Neural cell (in vitro differentiated cells): ENCODE data around the gene C17orf113. TPM values are rescaled to one million over a fixed set of nuclear protein-coding genes. Genes with fewer than 3 reads are reported as not detected.

Source experiments
- H2AFZ ChIP-seq: fragments of 200-600, 300-800 bp; sonication (generic), shearing (Covaris generic); 2 replicates; pipeline ENCODE4 v1.6.0; 2014; ENCODE audit warnings: low read depth, mild to moderate bottlenecking, antibody characterized with exemption, low read length, moderate library complexity
- H3F3A ChIP-seq: fragments of 200-600 bp; shearing (Covaris generic); 2 replicates; pipeline ENCODE4 v1.6.1; 2016; ENCODE audit warnings: mild to moderate bottlenecking, moderate library complexity, mixed read lengths, antibody characterized with exemption, low read length; ENCODE audit not compliant: insufficient read depth, poor library complexity, severe bottlenecking
- H3K27ac ChIP-seq: fragments of 200-600, 300-800 bp; sonication (generic), shearing (Covaris generic); 2 replicates; pipeline ENCODE4 v1.5.1; 2014; ENCODE audit warnings: mild to moderate bottlenecking, low read length, moderate library complexity
- H3K27me3 ChIP-seq: fragments of 300-800, 200-600 bp; sonication (generic), shearing (Covaris generic); 2 replicates; pipeline ENCODE4 v1.6.0; 2014; ENCODE audit warnings: mild to moderate bottlenecking, low read depth, low read length, moderate library complexity; ENCODE audit not compliant: insufficient read depth
- H3K36me3 ChIP-seq: fragments of 300-800, 200-600 bp; sonication (generic), shearing (Covaris generic); 2 replicates; pipeline ENCODE4 v1.5.1; 2014; ENCODE audit warnings: mild to moderate bottlenecking, antibody characterized with exemption, low read length, moderate library complexity; ENCODE audit not compliant: insufficient read depth
- H3K4me2 ChIP-seq: fragments of 300-800, 200-600 bp; sonication (generic), shearing (Covaris generic); 2 replicates; pipeline ENCODE4 v1.6.0; 2014; ENCODE audit warnings: mild to moderate bottlenecking, low read length
- H3K4me3 ChIP-seq: fragments of 300-800, 200-600 bp; sonication (generic), shearing (Covaris generic); 2 replicates; pipeline ENCODE4 v1.5.1; 2014; ENCODE audit warnings: mild to moderate bottlenecking, low read length, moderate library complexity
- H3K79me2 ChIP-seq: fragments of 200-600 bp; shearing (Covaris generic); replicated peaks from 2 replicates; pipeline ENCODE4 v1.6.0; 2014; ENCODE audit warnings: mild to moderate bottlenecking, low read length, moderate library complexity; ENCODE audit not compliant: insufficient read depth
- H3K9ac ChIP-seq: fragments of 300-800, 200-600 bp; sonication (generic), shearing (Covaris generic); 2 replicates; pipeline ENCODE4 v1.6.1; 2016; ENCODE audit warnings: mild to moderate bottlenecking, low read length, mixed read lengths
- H3K9me2 ChIP-seq: fragments of 200-600 bp; shearing (Covaris generic); 2 replicates; pipeline ENCODE4 v1.6.1; 2016; ENCODE audit warnings: mild to moderate bottlenecking, low read length, mixed read lengths; ENCODE audit not compliant: insufficient read depth
- H3K9me3 ChIP-seq: fragments of 200-600, 300-800 bp; sonication (generic), shearing (Covaris generic); 2 replicates; pipeline ENCODE4 v1.6.1; 2016; ENCODE audit warnings: mild to moderate bottlenecking, mixed run types, low read length, moderate library complexity, mixed read lengths
- H4K20me1 ChIP-seq: fragments of 200-600 bp; shearing (Covaris generic); 2 replicates; pipeline ENCODE4 v1.6.1; 2016; ENCODE audit warnings: mild to moderate bottlenecking, mixed run types; ENCODE audit not compliant: insufficient read depth
- CTCF ChIP-seq: fragments of 450-650 bp; IDR thresholded peaks from 2 replicates; pipeline ENCODE4 v1.5.1; 2014; ENCODE audit warnings: antibody characterized with exemption, mild to moderate bottlenecking, moderate library complexity; ENCODE audit not compliant: poor library complexity, severe bottlenecking
- EP300 ChIP-seq: fragments of 450-650 bp; conservative IDR thresholded peaks from 2 replicates; pipeline ENCODE4 v1.6.1; 2014; ENCODE audit warnings: antibody characterized with exemption, mild to moderate bottlenecking, moderate library complexity; ENCODE audit not compliant: poor library complexity, severe bottlenecking
- EZH2 ChIP-seq: fragments of 200-600, 300-800 bp; shearing (Covaris generic), sonication (generic); IDR thresholded peaks from 2 replicates; pipeline ENCODE4 v1.6.1; 2014; ENCODE audit warnings: antibody characterized with exemption, low read length, borderline replicate concordance, mild to moderate bottlenecking; ENCODE audit not compliant: insufficient read depth, poor library complexity, severe bottlenecking
- MXI1 ChIP-seq: fragments of 450-650 bp; conservative IDR thresholded peaks from 2 replicates; pipeline ENCODE4 v1.6.1; 2014; ENCODE audit warnings: antibody characterized with exemption, mild to moderate bottlenecking; ENCODE audit not compliant: poor library complexity, severe bottlenecking
- POLR2AphosphoS5 ChIP-seq: IDR thresholded peaks from 2 replicates; pipeline ENCODE4 v1.6.1; 2012
- RAD21 ChIP-seq: fragments of 450-650 bp; conservative IDR thresholded peaks from 2 replicates; pipeline ENCODE4 v1.6.1; 2014; ENCODE audit warnings: antibody characterized with exemption, mild to moderate bottlenecking, moderate library complexity
- REST ChIP-seq: IDR thresholded peaks from 2 replicates; pipeline ENCODE4 v1.6.1; 2012; ENCODE audit warnings: borderline replicate concordance
- SMC3 ChIP-seq: fragments of 450-650 bp; conservative IDR thresholded peaks from 2 replicates; pipeline ENCODE4 v1.6.1; 2014; ENCODE audit warnings: antibody characterized with exemption, mild to moderate bottlenecking, moderate library complexity; ENCODE audit not compliant: poor library complexity
- TAF1 ChIP-seq: IDR thresholded peaks from 2 replicates; pipeline ENCODE4 v1.6.1; 2012; ENCODE audit warnings: low read depth
- polyA plus RNA-seq: library from polyadenylated mRNA; depleted of rRNA; stranded (reverse); fragments of >200 nt; gene quantifications from 2 replicates; pipeline ENCODE4 v1.2.3, GENCODE V29; 2014

C17orf113 gene
- polyA plus RNA-seq, 1 donor from 2014 or later, result 5.2 TPM

DNA sequence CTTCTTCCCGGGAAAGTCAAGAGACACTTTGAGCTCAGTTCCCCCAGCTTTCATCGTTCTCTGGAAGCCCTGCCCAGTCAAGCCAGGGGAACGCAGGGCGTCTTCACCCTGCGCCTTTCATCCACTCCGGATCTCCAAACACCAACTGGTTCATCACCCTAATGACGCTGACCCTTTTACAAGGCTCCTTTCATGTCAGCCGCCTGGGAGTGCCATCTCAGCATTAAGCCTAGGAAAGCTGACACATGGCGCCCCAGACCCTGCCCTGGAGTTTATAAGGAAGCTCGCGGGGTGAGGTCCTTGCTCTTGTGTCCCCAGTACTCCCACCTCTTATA is 32.6 kb downstream of the C17orf113 start:
- TF ChIP-seq REST (peak; percentile 36), POLR2AphosphoS5 (no peak), EZH2 (no peak), SMC3 (no peak), TAF1 (no peak), RAD21 (no peak), MXI1 (peak; percentile 45), CTCF (no peak), EP300 (no peak)
- H3K27ac ChIP-seq, result peak overlapping the region; percentile 98
- H3K4me2 ChIP-seq, result peak overlapping the region; percentile 78
- no peaks in the 10 kb centered on the region for H3K27me3 ChIP-seq
- H4K20me1 ChIP-seq, result no peaks in the 10 kb centered on the region
- no peaks in the 10 kb centered on the region for H3K9me3 ChIP-seq
- H3K36me3 ChIP-seq, result no peaks in the 10 kb centered on the region
- peak overlapping the region; percentile 82 for H2AFZ ChIP-seq
- H3K9me2 ChIP-seq, result no peaks in the 10 kb centered on the region
- peak overlapping the region; percentile 98 for H3K9ac ChIP-seq
- H3F3A ChIP-seq, result no peaks in the 10 kb centered on the region
- H3K79me2 ChIP-seq, result peaks cover 60% of the 10 kb centered on the region
- peak overlapping the region; percentile 82 for H3K4me3 ChIP-seq

DNA sequence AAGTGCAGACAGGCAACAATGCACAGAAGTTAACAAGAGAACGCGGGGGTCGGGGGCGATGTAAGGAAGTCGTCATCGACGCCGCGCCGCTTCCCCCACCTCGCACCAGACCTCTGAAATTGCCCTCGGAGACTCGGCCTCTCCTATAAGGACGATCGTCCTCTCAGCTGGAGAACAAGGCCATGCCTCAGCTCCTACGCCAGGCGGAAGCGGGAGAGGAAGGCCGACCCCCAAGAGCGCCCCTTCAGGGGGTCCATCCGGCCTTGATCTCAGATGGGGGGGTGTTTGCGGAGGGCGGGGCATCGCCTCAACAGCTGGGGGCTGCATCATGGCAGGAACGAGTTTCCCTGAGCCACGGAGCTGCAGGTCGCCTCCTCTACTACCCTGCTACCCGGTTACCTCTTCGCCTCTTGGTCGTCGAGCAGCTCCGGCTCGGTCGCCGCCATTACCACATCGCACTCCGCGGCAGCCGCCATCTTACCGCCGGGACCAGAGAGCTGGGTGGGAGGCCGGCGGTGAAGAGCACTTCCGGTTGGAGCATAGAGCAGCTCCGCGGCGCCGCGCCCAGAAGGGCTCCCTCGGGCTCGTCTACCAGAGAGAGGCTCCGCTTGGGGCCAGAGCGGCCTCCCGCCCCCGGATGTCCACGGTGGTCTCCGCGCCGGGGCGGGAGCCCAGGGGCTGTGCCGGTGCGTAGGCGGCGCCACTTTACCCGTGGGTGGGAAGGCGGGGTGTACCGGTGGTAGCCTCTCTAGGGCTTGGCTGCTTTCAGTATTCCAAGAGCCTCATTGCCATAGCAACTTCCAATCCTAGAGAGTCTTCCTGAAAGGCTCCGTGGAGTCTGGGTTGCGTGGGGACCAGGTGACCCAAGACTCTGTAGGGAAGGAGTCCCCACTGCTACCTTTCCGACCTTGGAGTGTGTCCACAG is 33.2 kb downstream of the C17orf113 start, which contains the start of gene DNAJC7:
TSS of gene DNAJC7 (minus strand) at position 499 of the 925 bp plus-strand sequence. CDS start at position 476, 23 bp downstream.
- H3K4me2 ChIP-seq, result peak within 1 kb of the TSS; percentile 78
- H3K27me3 ChIP-seq, result no peaks in the 10 kb centered on the region
- no peaks in the 10 kb centered on the region for H3K9me2 ChIP-seq
- peak within 1 kb of the TSS; percentile 82 for H2AFZ ChIP-seq
- TF ChIP-seq EZH2 (no peak), MXI1 (peak; percentile 76), TAF1 (peak; percentile 98), REST (peak; percentile 95), POLR2AphosphoS5 (peak; percentile 94), SMC3 (peak; percentile 8), EP300 (peak; percentile 35), RAD21 (no peak), CTCF (peak; percentile 40)
- no peaks in the 10 kb centered on the region for H3K36me3 ChIP-seq
- peak within 1 kb of the TSS; percentile 98 for H3K9ac ChIP-seq
- H3K27ac ChIP-seq, result peak within 1 kb of the TSS; percentile 98
- peak within 1 kb of the TSS; percentile 82 for H3K4me3 ChIP-seq
- no peaks in the 10 kb centered on the region for H3K9me3 ChIP-seq
- H3F3A ChIP-seq, result no peaks in the 10 kb centered on the region
- H3K79me2 ChIP-seq, result peaks cover 66% of the 10 kb centered on the region
- H4K20me1 ChIP-seq, result no peaks in the 10 kb centered on the region
